ENCODE results near the gene THADA.

THADA gene

DNA sequence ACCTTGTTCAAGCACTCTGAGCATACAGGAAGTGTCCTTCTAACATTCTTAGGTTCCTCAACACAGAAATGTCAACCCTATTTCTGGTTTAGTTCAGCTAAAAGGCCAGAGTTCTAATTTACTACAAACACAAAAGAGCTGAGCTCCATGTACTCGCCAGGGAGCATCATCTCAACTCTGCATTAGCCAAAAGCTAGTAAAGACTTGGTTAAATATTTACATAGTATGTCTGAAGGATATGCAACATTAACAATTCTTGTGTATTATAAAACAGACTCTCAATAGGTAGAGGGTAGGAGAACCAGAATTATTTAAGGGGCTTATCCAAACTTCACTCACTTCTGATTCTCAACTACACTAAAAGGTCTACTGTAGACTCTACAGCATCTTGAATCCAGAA lies 154.6 kb downstream of the THADA start:
- DNase-seq (ENCODE audit: low read depth in 2 of 2), result no peak

DNA sequence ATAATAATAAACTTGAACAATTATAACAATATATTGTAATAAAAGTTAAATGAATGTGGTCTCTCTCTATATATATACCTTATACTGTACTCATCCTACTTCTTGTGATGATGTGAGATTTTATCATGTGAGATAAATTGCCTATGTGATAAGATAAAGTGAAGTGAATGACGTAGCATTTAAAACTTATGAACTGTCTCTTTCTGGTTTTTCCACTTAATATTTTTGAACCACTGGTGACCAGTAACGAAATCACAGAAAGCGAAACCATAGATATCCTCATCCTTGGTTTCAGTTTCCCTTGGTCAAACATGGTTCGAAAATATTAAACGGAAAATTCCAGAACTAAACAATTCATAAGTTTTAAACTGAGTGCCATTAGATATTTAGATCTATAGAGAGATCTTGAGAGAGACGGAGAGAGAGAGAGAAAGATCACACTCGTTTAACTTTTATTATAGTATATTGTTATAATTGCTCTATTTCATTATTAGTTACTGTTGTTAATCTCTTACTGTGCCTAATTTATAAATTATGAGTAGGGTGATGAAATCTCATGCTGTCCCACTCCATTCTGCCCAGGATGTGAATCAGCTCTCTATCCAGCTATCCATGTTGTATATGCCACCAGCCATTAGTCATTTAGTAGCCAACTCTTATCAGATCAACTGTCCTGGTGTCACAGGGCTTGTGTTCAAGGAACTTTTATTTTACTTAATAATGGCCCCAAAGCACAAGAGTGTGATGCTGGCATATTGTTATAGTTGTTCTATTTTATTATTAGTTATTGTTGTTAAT lies 156.8 kb downstream of the THADA start:
- DNase-seq (ENCODE audit: low read depth in 2 of 2), result no peak

DNA sequence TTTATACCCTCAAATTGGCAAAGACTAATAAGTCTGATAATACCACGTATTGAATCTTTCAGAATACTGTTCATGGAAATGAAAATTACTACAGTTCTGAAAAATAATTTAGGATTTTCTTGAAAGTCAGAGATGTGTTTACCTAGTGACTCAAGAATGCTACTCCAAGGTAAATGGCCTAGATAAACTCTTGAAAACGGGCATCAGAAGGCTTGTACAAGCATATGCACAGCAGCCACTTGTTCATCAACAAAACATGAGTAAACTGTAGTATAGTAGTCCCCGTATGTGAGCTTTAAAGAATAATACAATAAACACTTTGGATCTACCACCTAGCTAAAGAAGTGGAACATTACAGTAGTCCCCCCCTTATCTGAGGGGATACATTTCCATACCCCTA lies 157.5 kb downstream of the THADA start:
- no peak for DNase-seq (ENCODE audit: low read depth in 2 of 2)

DNA sequence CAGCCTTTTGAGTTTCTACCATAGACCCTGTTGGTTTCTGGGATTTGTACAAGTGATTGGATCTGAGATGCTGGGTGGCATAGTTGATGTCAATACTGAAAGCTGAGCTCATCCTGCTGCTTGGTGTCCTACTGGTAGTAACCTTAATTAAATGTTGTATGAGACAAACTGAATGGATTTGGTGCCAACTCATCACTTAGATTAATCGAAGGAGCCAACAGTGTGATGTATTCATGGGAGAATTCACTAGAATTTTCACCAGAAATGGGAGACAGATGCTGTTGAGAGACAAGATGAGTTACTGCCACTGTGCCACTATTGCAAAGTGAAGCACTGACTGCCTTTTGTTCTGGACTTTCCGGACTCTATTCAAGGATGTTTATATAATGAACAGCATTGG lies 158.5 kb downstream of the THADA start:
- no peak for DNase-seq (ENCODE audit: low read depth in 2 of 2)

DNA sequence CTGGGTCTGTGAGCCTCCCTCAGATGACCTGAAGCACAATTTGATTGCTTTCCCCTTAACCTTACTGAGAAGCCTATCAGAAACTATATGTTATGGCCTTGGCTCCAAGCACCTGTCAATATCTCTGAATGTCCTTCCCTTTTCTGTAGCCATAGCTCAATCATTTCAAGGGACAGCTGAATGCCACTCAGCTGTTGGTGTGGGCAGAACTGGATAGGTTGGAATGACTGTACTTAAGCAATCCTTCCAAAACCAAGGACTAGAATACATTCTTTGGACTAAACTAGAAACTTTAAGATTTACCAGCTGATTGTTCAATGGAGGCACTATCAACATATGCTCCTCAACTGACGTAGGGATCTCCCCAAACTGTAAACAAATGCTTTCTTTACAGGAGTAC lies 159.4 kb downstream of the THADA start:
- DNase-seq (ENCODE audit: low read depth in 2 of 2), result no peak

DNA sequence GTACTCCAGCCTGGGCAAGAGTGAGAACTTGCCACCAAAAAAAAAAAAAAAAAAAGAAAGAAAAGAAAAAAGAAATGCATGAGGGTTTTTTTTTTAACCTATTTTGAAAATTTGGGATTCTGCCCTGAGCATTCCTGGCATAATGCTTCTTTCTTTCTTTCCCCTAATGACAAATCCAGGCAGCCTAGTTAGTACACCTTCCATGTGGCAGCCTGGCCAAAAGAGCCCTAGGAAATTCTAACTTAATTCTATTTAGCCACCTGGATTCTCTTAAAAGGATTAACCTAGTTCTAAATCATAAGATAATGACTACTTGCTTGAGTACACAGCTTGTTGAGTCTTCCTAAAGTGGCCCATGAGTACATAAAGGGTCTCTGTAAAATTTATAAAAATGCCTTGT lies 160.1 kb downstream of the THADA start:
- no peak for DNase-seq (ENCODE audit: low read depth in 2 of 2)

DNA sequence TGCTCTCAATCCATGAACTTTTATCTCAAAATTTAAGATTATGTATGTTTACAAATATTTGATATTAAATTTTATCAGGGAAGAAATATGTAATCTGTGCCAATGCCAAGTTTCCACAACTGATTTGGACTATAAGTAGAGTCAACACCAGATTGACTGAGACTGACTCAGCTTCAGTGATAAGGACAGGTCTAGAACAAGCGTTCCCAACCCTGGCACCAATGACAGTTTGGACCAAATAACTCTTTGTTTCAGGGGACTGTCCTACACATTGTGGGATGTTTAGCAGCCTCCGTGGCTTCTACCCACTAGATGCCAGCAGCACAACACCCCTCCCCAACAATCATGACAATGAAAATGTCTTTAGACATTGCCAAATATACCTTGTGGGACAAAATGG lies 165.3 kb downstream of the THADA start:
- no peak for DNase-seq (ENCODE audit: low read depth in 2 of 2)

DNA sequence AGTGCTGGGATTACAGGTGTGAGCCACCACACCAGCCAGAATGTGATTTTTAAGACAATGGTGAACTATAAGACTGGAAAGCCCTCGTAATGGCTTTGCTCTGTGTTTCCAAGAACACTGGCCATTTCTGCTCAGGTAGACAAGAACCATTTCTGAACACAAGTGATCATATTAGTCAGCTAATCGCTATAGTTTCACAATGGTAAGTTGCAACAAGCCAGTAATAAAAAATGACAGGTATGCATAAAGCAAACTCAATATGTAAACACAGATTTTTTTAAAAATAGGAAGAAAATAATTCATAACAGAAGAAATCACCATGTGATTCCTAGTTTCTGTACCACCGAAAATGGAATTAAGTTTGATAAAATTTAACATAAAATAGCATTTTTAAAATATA lies 166.5 kb downstream of the THADA start:
- no peak for DNase-seq (ENCODE audit: low read depth in 2 of 2)

DNA sequence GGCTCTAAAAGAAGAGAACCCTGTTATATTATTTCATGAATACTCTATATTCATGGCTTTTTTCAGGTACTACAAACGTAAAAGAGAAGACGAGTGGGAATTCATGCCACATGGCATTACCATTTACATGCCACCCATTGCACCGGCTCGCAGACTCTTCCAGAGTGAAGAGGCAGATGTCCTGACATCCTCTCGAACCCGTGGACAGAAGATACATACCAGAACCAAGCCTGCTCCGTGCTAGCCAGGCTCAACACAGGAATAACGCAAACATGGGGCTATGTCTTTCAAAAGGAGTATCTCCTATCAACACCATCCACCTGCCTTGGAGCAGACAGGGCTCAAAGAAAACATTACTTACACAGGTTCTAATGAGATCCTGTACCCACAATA lies 168.8 kb downstream of the THADA start:
- DNase-seq (ENCODE audit: low read depth in 2 of 2), result no peak

DNA sequence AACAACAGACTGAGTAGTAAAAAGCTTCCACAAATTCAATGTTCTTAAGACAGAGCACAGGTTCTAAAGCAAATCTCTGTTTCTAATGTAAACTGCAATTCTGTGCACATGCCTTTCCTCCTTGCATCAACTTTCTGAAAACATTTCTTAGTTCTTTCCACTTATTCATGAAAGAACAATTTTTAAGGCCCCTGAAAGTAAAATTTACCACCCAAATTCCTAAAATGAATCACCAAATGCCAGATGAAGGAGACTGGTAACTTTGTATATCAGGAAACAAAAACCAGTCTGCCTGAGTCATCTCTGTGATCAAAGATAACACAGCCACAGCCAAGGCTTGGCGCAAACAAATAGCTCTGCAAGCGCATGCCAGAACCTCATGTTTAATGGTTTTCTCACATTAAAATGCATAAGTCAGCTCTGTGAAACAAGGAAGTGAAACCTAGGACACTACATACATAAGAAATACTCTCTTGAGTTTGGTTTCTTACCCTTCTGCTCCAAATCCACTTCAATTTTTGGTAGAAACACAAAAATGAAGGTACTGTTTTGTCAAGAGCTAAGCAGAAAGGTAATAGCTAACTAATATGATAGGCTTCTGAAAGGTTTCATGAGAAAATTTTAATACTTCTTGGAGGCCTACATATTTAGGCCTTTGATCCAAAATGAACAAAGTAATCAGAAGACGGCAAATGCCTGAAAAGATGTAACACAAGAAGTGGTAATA lies 169.4 kb downstream of the THADA start:
- peak; percentile 6 to 9 for DNase-seq (ENCODE audit: low read depth in 2 of 2)

DNA sequence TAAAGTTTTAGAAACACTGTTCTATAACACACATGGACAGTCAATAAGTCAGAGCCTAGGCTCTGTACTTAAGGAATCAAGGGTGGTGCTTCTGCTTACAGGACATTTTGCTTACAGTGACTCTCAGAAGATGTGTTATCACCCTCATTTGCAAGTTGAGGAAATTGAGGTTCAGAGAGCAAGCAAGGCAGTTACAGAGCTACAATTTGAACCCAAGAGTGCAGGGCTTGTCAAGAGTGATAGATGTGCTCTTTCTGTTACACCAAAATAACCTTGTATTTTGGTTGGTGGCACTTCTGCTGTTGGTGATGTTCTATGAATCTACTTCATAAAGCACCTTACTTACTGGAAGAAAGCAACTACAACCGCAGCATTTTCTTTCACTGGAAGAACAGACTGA lies 170.2 kb downstream of the THADA start:
- DNase-seq (ENCODE audit: low read depth in 2 of 2), result no peak

DNA sequence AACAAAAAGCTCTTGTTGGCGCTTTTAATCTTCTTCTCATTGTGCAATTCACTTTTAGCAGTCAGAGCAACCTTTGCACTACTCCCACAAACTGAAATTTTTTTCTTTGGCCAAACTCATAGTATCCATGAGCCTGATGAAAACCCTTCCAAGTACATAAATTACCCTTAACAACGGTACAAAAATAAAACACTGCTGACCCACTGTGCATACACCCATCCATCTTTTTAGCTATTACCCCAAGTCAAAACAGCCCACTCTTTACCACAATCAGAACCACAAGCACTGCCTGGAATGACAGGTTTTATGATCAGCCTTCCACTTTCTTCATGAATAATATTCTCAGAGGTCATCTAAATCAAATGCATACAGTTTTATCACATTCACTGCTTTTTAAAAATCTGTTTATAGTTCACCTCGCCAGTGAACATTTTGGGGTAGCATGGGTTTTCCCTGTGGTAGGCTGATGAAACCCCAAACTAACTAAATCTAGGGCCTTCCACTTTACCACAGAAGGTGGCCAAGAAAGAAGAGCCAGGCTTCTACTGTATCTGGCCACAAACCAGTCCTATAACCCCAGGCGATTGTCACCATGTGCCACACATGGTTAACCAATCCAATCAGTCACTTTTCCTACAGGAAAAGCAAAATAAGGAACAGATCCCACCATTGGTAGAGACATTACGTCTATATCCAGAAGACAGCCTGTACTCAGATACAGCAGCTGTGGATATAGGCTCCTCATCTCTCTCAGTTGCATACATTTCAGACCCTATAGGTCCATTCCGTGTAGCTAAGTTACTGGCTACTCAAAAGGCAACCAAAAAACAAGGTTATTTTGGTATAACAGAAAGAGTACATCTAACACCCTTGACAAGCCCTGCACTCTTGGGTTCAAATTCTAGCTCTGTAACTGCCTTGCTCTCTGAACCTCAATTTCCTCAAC lies 171.3 kb downstream of the THADA start:
- DNase-seq (ENCODE audit: low read depth in 2 of 2), result no peak

DNA sequence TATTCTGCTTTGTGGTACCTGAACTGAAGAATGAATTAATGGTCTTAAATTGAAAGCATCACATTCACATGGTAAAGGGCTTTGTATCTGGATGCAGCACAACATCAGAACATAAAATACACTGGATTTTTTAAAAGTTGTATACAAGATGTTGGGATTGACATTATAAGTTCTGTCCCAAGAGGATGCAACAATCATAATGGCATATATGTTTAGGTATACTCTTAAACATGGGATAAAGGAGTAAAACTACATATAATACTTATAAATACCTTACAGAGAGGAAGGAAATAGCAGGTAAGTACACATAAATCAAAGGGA lies 171.9 kb downstream of the THADA start:
- DNase-seq (ENCODE audit: low read depth in 2 of 2), result no peak

DNA sequence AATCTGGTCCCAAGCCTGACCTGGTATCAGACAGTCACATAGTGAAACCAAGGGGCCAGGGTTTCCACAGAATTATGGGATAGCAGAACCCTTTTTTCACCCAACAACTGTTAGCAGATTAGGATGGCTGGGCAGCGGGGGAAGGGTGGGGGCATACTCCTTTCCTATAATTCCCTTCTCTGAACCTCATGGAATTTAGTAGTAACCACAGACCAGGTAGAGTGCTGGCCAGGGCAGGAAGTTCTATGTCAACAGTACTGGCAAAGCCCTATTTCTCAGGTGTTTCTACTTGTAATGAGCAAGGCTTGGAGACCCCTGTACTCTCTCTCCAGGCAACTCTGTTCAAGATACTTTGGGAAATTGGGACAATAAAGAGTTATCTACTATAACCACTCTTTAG lies 174.6 kb downstream of the THADA start:
- no peak for DNase-seq (ENCODE audit: low read depth in 2 of 2)

DNA sequence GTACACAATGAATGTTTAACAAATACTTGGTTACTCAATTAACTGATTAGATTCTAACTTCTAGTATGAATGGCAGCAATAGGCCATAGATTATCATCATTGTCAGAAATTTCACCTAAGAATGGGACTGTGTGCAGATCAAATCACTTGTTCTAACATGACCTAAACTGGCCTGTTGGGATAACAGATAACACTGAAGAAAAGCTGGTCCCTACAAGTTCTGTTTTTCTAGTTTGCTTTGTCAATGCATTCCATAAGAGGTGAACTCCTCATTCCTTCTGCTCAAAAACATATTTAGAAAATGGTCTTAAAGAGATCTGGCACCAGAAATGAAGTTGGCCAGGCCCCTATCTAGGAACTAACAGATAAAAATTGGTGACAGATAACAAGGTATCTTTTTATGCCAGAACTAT lies 175.4 kb downstream of the THADA start:
- DNase-seq (ENCODE audit: low read depth in 2 of 2), result no peak

DNA sequence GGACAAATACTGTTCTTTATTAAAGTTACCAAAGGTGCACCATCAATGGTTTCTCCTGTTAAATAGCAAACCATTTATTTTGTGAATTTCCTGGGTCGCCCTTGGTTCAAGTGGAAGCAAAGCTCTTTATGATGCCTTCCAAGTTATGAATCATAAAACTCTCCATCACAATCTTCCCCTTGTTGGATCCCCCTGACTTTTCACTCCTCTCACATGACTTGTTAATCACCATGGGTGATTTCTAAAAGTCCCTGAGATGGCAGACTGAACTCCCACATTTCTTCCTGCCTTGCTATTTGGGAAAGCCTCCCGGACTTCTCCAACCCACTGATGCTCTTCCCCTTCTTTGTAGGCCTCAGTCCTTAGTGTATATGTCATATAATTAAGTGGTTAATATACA lies 176.0 kb downstream of the THADA start:
- no peak for DNase-seq (ENCODE audit: low read depth in 2 of 2)

DNA sequence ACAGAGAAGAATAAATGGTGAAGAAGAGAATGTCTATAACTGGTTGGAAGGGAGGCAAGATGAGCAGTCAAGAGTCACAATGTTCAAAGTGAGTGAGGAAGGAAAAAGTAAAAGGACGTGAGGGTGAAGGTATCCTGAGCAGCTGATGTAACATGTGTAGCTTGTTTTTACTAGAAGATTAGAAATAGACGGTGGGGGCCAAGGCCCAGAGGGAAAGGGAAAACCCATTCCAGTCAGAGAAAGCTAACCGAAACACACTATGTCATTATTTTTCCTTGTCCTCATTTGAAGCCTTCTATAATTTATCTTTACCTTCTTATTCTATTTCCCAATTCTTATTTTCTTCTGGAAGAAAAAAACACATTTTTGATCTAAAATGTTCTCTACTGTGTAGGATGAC lies 176.6 kb downstream of the THADA start:
- no peak for DNase-seq (ENCODE audit: low read depth in 2 of 2)

DNA sequence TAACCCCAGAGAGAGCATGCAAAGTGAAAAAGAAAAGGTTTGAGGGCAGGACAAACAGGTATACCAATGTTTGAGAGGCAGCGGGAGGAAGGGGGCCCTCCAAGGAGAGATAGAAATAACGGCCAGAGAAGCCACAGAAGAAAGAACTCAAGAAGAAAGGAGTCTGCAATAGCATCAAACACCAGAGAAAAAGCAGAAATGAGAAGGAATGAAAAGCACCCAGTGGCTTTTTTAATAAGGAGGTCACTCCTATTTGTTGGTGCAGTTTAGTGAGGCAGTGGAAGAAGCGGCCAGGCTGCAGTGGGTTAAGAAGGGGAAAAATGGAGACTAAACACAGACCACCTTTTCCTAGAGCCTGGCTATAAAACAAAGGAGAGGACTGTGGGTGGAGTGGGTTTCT lies 177.2 kb downstream of the THADA start:
- DNase-seq (ENCODE audit: low read depth in 2 of 2), result no peak

DNA sequence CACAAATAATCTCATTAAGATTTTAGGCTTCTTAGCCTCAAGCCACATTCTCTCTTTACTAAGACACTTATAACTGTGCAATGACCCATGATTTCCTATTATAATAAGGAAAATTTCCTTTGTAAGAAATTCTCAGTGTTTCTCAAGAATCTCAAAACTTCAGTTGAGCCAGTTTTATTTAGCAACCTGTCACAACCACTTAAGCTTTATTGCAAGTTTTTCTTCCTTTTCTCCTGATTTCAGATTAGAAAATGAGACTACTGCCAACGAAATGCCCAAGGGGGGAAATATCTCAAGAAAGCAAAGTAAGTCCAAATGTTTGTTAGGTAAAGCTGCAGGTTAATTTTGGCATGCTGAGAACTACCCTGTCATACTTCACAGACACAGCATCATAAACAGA lies 178.5 kb downstream of the THADA start:
- no peak for DNase-seq (ENCODE audit: low read depth in 2 of 2)

DNA sequence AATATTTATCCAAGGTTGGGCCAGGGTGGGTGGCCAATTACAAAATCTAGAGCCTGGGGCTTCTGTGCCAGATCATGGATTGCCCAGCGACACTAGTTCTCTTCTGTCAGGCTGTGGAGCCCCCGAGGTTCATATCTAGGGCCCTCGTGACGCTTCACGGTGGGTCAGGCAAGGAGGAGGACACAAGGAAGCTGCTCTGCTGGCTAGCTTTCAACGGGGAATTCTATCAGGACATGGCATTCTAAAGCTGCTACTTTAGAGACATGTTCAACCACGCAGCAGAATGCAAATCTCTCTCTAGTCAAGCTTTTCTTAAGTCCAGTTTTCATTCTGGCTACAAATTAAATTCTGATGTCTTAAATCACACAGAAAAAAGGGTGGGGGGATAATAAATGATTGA lies 180.2 kb downstream of the THADA start:
- DNase-seq (ENCODE audit: low read depth in 2 of 2), result no peak

DNA sequence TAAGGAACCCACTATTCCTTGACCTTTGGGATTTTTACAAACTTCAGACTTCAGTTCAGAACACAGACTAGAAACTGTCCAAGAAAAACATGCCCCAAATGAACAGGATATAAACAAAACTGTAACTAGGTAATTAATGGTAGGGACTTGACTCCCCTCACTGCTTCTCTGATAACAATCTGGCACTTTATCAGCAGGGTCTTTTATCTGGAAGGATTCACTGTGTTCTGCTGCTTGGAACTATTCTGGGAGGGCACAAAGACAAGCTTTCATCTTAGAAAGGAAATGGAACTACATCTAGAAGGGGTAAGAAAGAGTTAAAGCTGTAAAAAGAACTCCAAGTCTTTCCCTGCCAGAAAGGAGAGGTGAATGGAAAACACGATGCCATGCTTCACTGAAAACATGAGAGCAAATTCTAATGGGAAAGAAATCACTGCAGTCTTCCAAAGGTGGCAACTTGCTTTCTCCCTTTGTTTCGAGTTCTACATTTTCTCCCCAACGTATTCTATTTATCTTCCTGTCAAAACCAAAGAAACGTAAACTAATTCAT lies 181.2 kb downstream of the THADA start:
- no peak for DNase-seq (ENCODE audit: low read depth in 2 of 2)

DNA sequence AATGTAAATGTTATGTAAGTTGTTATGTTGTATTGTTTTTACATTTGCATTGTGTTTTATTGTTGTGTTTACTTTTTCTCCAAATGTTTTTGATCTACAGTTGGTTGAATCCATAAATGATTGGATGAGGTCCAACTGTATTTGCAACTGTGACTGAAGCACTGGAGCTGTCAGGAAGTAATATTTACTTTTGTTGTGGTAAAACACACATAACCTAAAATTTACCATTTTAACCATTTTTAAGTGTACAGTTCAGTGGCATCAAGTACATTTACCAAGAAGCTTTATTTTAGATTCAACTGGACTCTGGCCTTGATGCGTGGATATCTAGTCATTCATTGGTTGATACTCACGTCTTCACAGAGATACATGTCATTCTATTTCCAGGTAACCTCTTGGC lies 181.8 kb downstream of the THADA start:
- no peak for DNase-seq (ENCODE audit: low read depth in 2 of 2)

Measured in stimulated activated CD4-positive, alpha-beta T cell treated with anti-CD3 and anti-CD28 coated beads, Interleukin-1b, Interleukin-23, amount 100 ng/mL, for 1 hour (primary cell).